ENCODE measurements around the gene CD27. TPM values are rescaled to one million over a fixed set of nuclear protein-coding genes. Genes with fewer than 3 reads are reported as not detected.
A peak's percentile ranks its signal among the peaks of the same experiment; 100 is the strongest.

CD27 gene
- total and polyA plus RNA-seq, 2 of the 13 experiments (the other 11 are each of a cell fraction or from before 2014, with no cell fraction given): 0.12 TPM; not detected in 1

GRCh38 chr12:6451348-6452244 is 6.8 kb downstream of the CD27 start, which contains the start of gene TAPBPL (continued):
- no peak for TF ChIP-seq KIAA2018 (CRISPR knock-in tag; IDR thresholded peaks at IDR 0.05; ENCODE audit: borderline replicate concordance)
- peak; percentile 61 for TF ChIP-seq XRCC5 (optimal IDR thresholded peaks at IDR 0.05; ENCODE audit: low read length)
- no peak for TF ChIP-seq IKZF4 (CRISPR knock-in tag; IDR thresholded peaks at IDR 0.05; ENCODE audit: borderline replicate concordance, low read depth, not compliant biosample characterization)
- TF ChIP-seq IRX3 (CRISPR knock-in tag; IDR thresholded peaks at IDR 0.05; ENCODE audit: borderline replicate concordance, low read depth): peak; percentile 80; the same call in 1 of the 2 replicates
- no peak for TF ChIP-seq ATF6 (CRISPR knock-in tag; conservative IDR thresholded peaks at IDR 0.05)
- TF ChIP-seq ZNF878 (CRISPR knock-in tag; IDR thresholded peaks at IDR 0.05): peak; percentile 87
- TF ChIP-seq JUNB (CRISPR knock-in tag; IDR thresholded peaks at IDR 0.05; ENCODE audit: borderline replicate concordance): no peak
- TF ChIP-seq POLR2A (IDR thresholded peaks at IDR 0.05; ENCODE audit: insufficient read depth in 1 of 2, low read depth in 2 of 2, low read length in 2 of 2): peak; percentile 68 to 79
- no peak for TF ChIP-seq HNRNPUL1 (IDR thresholded peaks at IDR 0.05; ENCODE audit: low read depth, low read length)
- no peak for TF ChIP-seq TAF15 (IDR thresholded peaks at IDR 0.05; ENCODE audit: low read depth, low read length, poor library complexity, severe bottlenecking)
- no peak for TF ChIP-seq SIX4 (CRISPR knock-in tag; IDR thresholded peaks at IDR 0.05)
- no peak; a peak in 1 of 4 replicates for TF ChIP-seq NR2F1 (CRISPR knock-in tag; IDR thresholded peaks at IDR 0.05)
- TF ChIP-seq TEF (CRISPR knock-in tag; IDR thresholded peaks at IDR 0.05): 0 out of 2 replicates have a peak, but pooled peaks have one; percentile 41
- 0 out of 2 replicates have a peak, but pooled peaks have one; percentile 50 for TF ChIP-seq UBTF (CRISPR knock-in tag; IDR thresholded peaks at IDR 0.05)
